ENCODE data around the gene PDX1.

PDX1 gene

GRCh38 chr13:27918918-27919658 lies 712 bp upstream of the PDX1 start:
- Mint-ChIP-seq H3K4me1 (ENCODE audit: low read depth) (peaks cover 37% of the 10 kb centered on the region), H3K27me3 (peaks cover 91% of the 10 kb centered on the region)

GRCh38 chr13:27919659-27919933 lies 204 bp upstream of the PDX1 start:
- Mint-ChIP-seq H3K36me3 (ENCODE audit: low read depth) (no peaks in the 10 kb centered on the region), H3K27ac (no peak overlapping the region), H3K4me3 (peak overlapping the region; percentile 27), H3K4me1 (ENCODE audit: low read depth) (peaks cover 38% of the 10 kb centered on the region), H3K27me3 (peaks cover 88% of the 10 kb centered on the region), H3K9me3 (no peaks in the 10 kb centered on the region)
- DNase-seq, result no peak

More at GRCh38 chr13:27918918-27919658, 712 bp upstream of the PDX1 start:
- Mint-ChIP-seq H3K9me3 (no peaks in the 10 kb centered on the region), H3K36me3 (ENCODE audit: low read depth) (no peaks in the 10 kb centered on the region), H3K4me3 (no peak overlapping the region), H3K27ac (no peak overlapping the region)
- no peak for DNase-seq

- Mint-ChIP-seq H3K27ac (no peak overlapping the region), H3K9me3 (no peaks in the 10 kb centered on the region), H3K27me3 (peaks cover 89% of the 10 kb centered on the region), H3K4me3 (peak overlapping the region; percentile 71), H3K36me3 (ENCODE audit: low read depth) (no peaks in the 10 kb centered on the region), H3K4me1 (ENCODE audit: low read depth) (peaks cover 41% of the 10 kb centered on the region)
- DNase-seq, result peak; percentile 42
Observed at GRCh38 chr13:27920677-27921420, 1.0 kb downstream of the PDX1 start.

GRCh38 chr13:27921421-27921960 lies 1.7 kb downstream of the PDX1 start:
- peak; percentile 33 for DNase-seq
- Mint-ChIP-seq H3K27ac (no peak overlapping the region), H3K4me1 (ENCODE audit: low read depth) (peaks cover 44% of the 10 kb centered on the region)

GRCh38 chr13:27921961-27922882 lies 2.4 kb downstream of the PDX1 start:
- no peaks in the 10 kb centered on the region for H3K36me3 Mint-ChIP-seq (ENCODE audit: low read depth)
- H3K27ac Mint-ChIP-seq, result peak overlapping the region; percentile 20
- DNase-seq, result peak; percentile 30
- no peaks in the 10 kb centered on the region for H3K9me3 Mint-ChIP-seq
- no peak overlapping the region for H3K4me3 Mint-ChIP-seq
- peaks cover 48% of the 10 kb centered on the region for H3K4me1 Mint-ChIP-seq (ENCODE audit: low read depth)
- peaks cover 91% of the 10 kb centered on the region for H3K27me3 Mint-ChIP-seq

More at GRCh38 chr13:27921421-27921960, 1.7 kb downstream of the PDX1 start:
- H3K27me3 Mint-ChIP-seq, result peaks cover 91% of the 10 kb centered on the region
- H3K9me3 Mint-ChIP-seq, result no peaks in the 10 kb centered on the region
- no peaks in the 10 kb centered on the region for H3K36me3 Mint-ChIP-seq (ENCODE audit: low read depth)
- H3K4me3 Mint-ChIP-seq, result peak overlapping the region; percentile 71

- Mint-ChIP-seq H3K36me3 (ENCODE audit: low read depth) (no peaks in the 10 kb centered on the region), H3K27ac (no peak overlapping the region), H3K27me3 (peaks cover 92% of the 10 kb centered on the region), H3K9me3 (no peaks in the 10 kb centered on the region), H3K4me1 (ENCODE audit: low read depth) (peaks cover 48% of the 10 kb centered on the region), H3K4me3 (no peak overlapping the region)
- DNase-seq, result peak; percentile 30
Observed at GRCh38 chr13:27922883-27923612, 3.2 kb downstream of the PDX1 start.

GRCh38 chr13:27923794-27924528 lies 4.2 kb downstream of the PDX1 start:
- no peak overlapping the region for H3K27ac Mint-ChIP-seq
- H3K9me3 Mint-ChIP-seq, result no peaks in the 10 kb centered on the region
- DNase-seq, result peak; percentile 42
- H3K4me1 Mint-ChIP-seq (ENCODE audit: low read depth), result peaks cover 45% of the 10 kb centered on the region
- peaks cover 92% of the 10 kb centered on the region for H3K27me3 Mint-ChIP-seq
- no peaks in the 10 kb centered on the region for H3K36me3 Mint-ChIP-seq (ENCODE audit: low read depth)
- H3K4me3 Mint-ChIP-seq, result no peak overlapping the region

- H3K36me3 Mint-ChIP-seq (ENCODE audit: low read depth), result no peaks in the 10 kb centered on the region
- H3K27ac Mint-ChIP-seq, result no peak overlapping the region
- DNase-seq, result peak; percentile 32
- H3K9me3 Mint-ChIP-seq, result no peaks in the 10 kb centered on the region
- no peak overlapping the region for H3K4me3 Mint-ChIP-seq
- peaks cover 92% of the 10 kb centered on the region for H3K27me3 Mint-ChIP-seq
- H3K4me1 Mint-ChIP-seq (ENCODE audit: low read depth), result peaks cover 45% of the 10 kb centered on the region
Observed at GRCh38 chr13:27924529-27925141, 4.8 kb downstream of the PDX1 start.

- no peak for DNase-seq
- Mint-ChIP-seq H3K36me3 (ENCODE audit: low read depth) (no peaks in the 10 kb centered on the region), H3K4me1 (ENCODE audit: low read depth) (peaks cover 43% of the 10 kb centered on the region), H3K27me3 (peaks cover 96% of the 10 kb centered on the region), H3K9me3 (no peaks in the 10 kb centered on the region), H3K4me3 (no peak overlapping the region), H3K27ac (no peak overlapping the region)
Observed at GRCh38 chr13:27925220-27925991, 5.6 kb downstream of the PDX1 start.

GRCh38 chr13:27926644-27927434 lies 7.0 kb downstream of the PDX1 start:
- no peak for DNase-seq
- Mint-ChIP-seq H3K36me3 (ENCODE audit: low read depth) (no peaks in the 10 kb centered on the region), H3K27ac (peak overlapping the region; percentile 32)

GRCh38 chr13:27927444-27928352 lies 7.9 kb downstream of the PDX1 start:
- Mint-ChIP-seq H3K27me3 (peaks cover 95% of the 10 kb centered on the region), H3K36me3 (ENCODE audit: low read depth) (no peaks in the 10 kb centered on the region), H3K4me3 (no peak overlapping the region), H3K9me3 (no peaks in the 10 kb centered on the region), H3K27ac (no peak overlapping the region), H3K4me1 (ENCODE audit: low read depth) (peaks cover 30% of the 10 kb centered on the region)
- peak; percentile 31 for DNase-seq

More at GRCh38 chr13:27926644-27927434, 7.0 kb downstream of the PDX1 start:
- peaks cover 96% of the 10 kb centered on the region for H3K27me3 Mint-ChIP-seq
- peak overlapping the region; percentile 35 for H3K4me3 Mint-ChIP-seq
- H3K4me1 Mint-ChIP-seq (ENCODE audit: low read depth), result peaks cover 32% of the 10 kb centered on the region
- no peaks in the 10 kb centered on the region for H3K9me3 Mint-ChIP-seq

All from activated T-cell treated with anti-CD3 and anti-CD28 coated beads, Interleukin-2, amount 50 U/mL, for 24 hours (primary cell).